Activated gamma-delta T cell (primary cell): ENCODE measurements around the gene ARL6IP1.
"Not testable (repeated sequence)": the region's sequence is repeated elsewhere in the genome, so short reads cannot be mapped to it uniquely, and the experiment has no call there.

Source experiments
- DNase-seq: peaks from one replicate; lab custom pipeline; 2025; lab: John Stamatoyannopoulos, UW

Gene ARL6IP1

GRCh38 chr16:18759598-18760520 lies 41.5 kb downstream of the ARL6IP1 start:
- not testable (repeated sequence) for DNase-seq

DNA sequence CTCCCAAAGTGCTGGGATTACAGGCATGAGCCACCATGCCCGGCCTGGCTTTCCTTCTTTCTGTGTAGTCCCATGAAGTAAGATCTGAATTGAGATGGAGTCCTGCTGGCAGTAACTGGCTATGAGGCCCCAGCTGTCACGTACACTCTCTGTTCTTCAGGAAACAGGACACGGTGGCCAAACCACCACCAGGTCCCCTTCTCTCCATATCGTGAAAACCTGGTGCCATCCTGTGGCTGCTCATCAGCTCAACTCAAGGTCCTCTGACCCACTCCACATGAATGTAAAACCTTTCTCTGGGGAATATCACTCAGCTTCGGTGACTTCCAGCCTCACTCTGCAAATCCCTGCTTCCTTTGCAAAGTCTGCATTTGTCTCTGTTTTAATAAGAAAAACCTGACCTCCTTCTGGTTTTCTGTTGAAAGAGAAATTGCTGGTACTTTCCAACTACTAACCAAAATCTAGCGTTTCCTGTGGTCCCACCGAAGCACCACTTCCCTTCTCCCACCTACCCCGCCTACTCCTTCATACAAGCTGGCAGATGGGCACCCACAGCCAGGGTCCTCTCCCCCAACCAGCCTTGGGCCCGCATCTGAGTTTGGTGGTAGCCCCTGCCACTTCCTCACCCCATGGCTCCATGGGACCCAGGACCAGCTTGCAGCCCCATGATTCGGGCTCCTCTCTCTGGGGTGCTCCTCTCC lies 43.2 kb downstream of the ARL6IP1 start:
- DNase-seq: not testable (repeated sequence)

DNA sequence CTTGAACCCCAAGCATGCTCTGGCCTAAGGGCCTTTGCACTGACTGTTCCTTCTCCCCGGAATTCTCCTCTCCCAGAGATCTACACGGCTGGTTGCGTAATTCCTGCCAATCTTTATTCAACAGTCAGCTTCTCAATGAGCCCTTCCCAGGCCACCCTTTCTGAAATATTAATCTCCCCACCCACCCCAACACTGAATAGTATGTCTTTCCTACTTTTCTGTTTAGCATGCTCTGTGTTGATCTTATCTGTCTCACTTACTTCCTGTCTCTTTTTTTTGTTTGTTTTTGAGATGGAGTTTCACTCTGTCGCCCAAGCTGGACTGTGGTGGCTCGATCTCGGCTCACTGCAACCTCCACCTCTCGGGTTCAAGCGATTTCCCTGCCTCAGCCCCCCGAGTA lies 44.7 kb downstream of the ARL6IP1 start:
- DNase-seq: not testable (repeated sequence)

GRCh38 chr16:18742870-18743269 lies 58.5 kb downstream of the ARL6IP1 start:
- not testable (repeated sequence) for DNase-seq
